GM12872 (cell line): Measurements from ENCODE around the gene ZKSCAN7.

Experiments used
- TF ChIP-seq, protein P1 (sequence below): IDR thresholded peaks from 3 replicates; pipeline ENCODE4 v1.5.1; 2011; ENCODE audit warnings: low read depth, mild to moderate bottlenecking, low read length, moderate library complexity; ENCODE audit not compliant: insufficient read depth

Gene ZKSCAN7

DNA sequence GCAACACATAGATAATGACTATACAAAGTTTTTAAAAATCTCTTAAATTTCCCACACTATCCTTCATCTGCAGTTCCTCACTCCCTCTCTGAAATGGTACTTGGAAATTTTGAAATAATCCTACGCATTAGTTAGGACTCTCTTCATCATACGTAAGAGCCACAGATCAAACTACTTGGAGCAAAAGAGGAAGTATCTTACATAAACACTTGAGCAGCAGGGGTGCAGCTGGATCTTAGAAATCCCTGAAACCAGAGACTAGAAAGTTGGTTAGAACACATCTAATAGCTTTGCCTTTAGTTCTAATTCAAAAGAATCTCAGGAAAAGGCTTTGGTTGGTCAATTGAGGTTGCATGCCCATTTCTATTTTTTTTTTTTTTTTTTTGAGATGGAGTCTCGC lies 38.8 kb upstream of the ZKSCAN7 start:
- TF ChIP-seq, protein P1, sequence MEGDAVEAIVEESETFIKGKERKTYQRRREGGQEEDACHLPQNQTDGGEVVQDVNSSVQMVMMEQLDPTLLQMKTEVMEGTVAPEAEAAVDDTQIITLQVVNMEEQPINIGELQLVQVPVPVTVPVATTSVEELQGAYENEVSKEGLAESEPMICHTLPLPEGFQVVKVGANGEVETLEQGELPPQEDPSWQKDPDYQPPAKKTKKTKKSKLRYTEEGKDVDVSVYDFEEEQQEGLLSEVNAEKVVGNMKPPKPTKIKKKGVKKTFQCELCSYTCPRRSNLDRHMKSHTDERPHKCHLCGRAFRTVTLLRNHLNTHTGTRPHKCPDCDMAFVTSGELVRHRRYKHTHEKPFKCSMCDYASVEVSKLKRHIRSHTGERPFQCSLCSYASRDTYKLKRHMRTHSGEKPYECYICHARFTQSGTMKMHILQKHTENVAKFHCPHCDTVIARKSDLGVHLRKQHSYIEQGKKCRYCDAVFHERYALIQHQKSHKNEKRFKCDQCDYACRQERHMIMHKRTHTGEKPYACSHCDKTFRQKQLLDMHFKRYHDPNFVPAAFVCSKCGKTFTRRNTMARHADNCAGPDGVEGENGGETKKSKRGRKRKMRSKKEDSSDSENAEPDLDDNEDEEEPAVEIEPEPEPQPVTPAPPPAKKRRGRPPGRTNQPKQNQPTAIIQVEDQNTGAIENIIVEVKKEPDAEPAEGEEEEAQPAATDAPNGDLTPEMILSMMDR, result no peak

DNA sequence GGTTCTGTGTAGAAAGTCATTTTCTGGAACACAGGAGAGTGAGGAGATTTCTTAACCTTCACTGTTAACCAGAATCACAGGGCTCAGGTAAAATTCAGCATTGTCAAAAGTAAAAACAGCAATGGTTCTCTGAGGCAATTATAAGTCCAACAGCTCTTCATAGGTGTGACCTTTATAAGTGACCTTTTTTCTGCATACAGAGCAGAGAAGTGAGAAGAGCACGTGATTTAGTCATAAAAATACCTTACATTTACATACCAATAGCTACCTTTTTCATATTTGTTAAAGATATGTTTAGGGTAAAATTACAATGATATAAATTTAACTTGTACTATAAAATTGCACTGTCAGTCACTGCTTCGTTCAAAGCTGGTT lies 36.2 kb upstream of the ZKSCAN7 start:
- TF ChIP-seq, protein P1, result no peak

DNA sequence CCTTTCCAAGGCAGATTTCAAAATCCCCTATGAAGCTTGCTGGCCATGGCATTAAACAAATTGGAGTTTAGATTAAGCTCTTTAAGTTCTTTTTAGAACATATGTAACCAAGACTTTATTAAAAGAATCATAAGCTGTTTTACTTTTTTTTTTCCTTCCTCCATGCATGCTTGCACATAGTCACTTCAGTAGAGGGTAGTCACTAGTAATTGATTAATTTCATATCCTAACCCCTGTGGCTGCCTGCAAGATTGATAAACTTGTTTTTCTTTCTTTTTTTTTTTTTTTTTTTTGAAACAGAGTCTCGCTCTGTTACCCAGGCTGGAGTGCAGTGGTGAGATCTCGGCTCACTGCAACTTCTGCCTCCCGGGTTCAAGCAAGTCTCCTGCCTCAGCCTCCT lies 33.3 kb upstream of the ZKSCAN7 start:
- TF ChIP-seq, protein P1, result no peak

DNA sequence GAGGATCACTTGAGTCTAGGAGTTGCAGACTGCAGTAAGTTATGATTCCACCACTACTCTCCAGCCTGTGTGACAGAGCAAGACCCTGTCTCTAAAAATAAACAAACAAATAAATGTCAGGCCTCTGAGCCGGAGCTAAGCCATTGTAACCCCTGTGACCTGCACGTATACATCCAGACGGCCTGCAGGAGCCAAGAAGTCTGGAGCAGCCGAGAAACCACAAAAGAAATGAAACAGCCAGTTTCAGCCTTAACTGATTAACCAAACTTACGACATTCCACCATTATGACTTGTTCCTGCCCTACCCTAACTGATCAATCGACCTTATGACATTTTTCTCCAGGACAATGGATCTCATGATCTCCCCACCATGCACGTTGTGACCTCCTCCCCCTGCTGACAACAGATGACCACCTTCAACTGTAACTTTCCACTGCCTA lies 32.5 kb upstream of the ZKSCAN7 start:
- TF ChIP-seq, protein P1, result no peak

DNA sequence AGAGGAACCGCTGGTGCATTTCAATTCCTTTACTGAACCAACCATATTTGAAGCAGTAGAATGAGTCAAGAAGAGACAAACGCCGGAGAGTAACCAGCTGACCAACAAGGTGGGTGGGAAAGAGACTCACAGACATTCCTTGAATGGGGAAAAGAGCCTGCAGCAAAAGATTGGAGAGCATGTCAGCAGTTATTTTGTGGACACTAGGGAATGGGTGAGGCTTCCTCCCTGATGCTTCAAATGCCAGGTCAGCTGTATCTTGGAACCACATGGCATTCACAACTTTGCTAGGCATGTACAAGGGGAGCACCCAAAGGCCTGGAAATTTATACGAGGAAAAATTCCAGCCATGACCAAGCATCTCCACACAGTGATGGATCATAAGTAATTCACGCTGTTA lies 29.9 kb upstream of the ZKSCAN7 start:
- TF ChIP-seq, protein P1, result no peak

DNA sequence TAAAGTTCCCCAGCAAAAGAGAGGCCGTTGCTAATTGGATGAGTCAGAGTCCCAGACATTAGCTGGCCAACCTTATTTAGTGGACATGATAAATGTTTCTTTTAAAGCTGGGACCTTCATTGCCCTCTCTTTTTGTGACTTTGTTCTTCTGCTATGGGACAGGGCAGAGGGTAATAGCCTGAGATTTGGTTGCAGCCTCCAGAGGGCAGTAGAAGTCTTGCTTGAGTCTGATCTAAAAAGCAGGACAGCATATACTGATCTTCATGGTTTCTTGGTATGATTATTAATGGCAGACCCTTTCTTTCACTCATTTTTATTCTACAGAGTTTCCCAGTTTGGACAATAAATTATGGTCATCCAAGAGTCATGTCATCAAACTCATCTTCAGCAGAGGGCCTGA lies 25.1 kb upstream of the ZKSCAN7 start:
- TF ChIP-seq, protein P1, result peak; percentile 55

DNA sequence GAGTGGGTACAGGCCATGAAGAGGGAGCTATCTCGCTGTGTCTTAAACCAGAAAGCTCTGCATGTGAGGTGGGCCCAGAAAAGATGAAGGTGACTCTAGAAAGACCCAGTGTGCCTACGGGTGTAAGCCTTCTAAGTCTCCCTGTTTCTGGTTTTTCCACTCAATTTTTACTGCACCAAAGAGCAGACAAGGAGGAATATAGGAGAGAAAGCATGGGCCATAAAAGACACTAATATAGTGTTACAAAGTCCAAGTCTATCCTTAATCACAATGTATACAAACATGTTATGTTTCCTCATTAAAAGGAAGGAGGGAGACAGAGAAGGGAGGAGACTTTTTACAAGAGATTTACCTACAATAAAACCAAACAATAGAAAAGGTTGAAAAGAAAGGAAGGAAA lies 24.1 kb upstream of the ZKSCAN7 start:
- TF ChIP-seq, protein P1, result no peak

DNA sequence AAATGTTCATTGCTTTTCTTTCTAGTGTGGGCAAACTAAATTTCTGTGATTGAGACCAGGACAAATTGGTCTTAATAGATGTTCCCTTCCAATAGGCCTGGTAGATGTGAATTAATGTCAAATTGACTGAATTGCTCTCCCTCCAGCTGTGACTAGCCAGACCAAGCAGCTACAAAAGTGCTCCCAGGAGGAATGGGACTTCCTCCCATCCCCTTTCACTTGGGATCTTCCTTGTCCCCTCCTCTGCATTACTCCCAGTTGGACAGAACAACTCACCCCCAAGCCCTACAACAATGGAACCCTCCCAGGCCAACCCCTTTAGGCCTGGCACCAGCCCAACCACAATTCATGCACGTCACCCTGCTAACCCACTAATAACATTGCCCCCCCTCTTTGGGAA lies 19.6 kb upstream of the ZKSCAN7 start:
- TF ChIP-seq, protein P1, result no peak
